Muscle of back (tissue), 13 donors: ENCODE data around the gene FAM167B. TPM values are rescaled to one million over a fixed set of nuclear protein-coding genes. Genes with fewer than 3 reads are reported as not detected.

ENCODE experiments used
- DNase-seq, 3 donors: peaks; one replicate each; pipeline versions ENCODE4 v3.0.0 to v3.0.0-alpha.2; 2013
- long read RNA-seq, 9 donors: transcript quantifications; one replicate each; lab custom pipeline, GENCODE V29; 2026
- polyA plus RNA-seq, 10 donors: library from polyadenylated mRNA; unstranded; fragments of 120-200 nt; gene quantifications; one replicate each; pipeline ENCODE4 v1.2.1, GENCODE V29; 2013; ENCODE audit not compliant: insufficient read length in 10 of 10

FAM167B gene
- polyA plus RNA-seq, result 1 to 10 TPM; 2.1 to 6.7 (median 3.9) TPM
- long read RNA-seq, donor 1, partial matches to known transcripts, result 0 of 3 reads
- long read RNA-seq, donor 1, other reads (novel, unspliced or antisense), result 0 of 3 reads
- long read RNA-seq, donor 2, partial matches to known transcripts, result 0 of 1 reads
- long read RNA-seq, donor 2, other reads (novel, unspliced or antisense), result 0 of 1 reads
- long read RNA-seq, donor 3, result 0 reads
- long read RNA-seq, donor 4, partial matches to known transcripts, result 0 of 2 reads
- long read RNA-seq, donor 4, other reads (novel, unspliced or antisense), result 0 of 2 reads
- long read RNA-seq, donor 5, transcript FAM167B-201 (2 exons, 936 nt), result major isoform, 6 of 6 reads
- long read RNA-seq, donor 5, partial matches to known transcripts, result 0 of 6 reads
- long read RNA-seq, donor 5, other reads (novel, unspliced or antisense), result 0 of 6 reads
- long read RNA-seq, donor 6, partial matches to known transcripts, result 0 of 2 reads
- long read RNA-seq, donor 6, other reads (novel, unspliced or antisense), result 0 of 2 reads
- long read RNA-seq, donor 7, result 0 reads
- long read RNA-seq, donor 8, result 0 reads
- long read RNA-seq, donor 9, partial matches to known transcripts, result 0 of 1 reads
- long read RNA-seq, donor 9, other reads (novel, unspliced or antisense), result 0 of 1 reads

DNA sequence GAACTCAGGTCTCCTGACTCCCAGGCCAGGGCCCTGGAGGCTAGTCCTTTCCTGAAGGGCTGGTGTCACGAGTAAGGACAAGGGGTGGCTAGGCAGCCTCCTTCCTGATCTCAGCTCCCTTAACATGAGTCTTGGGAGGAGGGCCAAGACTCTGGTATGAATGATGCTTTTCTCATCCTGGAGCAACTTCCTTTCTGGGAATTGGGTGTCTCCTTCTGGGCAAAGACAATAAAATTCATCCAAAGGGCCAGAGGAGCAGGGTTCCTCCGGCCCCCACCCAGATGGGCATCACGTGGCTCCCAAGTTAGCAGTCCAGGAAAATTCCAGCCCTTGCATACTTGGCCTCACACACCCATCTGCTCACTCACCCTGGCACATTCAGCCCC lies at the start of gene FAM167B:
FAM167B (plus strand) TSS at position 335 of the 386 bp plus-strand sequence. CDS start 200 bp downstream, outside the sequence.
- peak in 2 of 3 donors; percentile 42 to 53 for DNase-seq

DNA sequence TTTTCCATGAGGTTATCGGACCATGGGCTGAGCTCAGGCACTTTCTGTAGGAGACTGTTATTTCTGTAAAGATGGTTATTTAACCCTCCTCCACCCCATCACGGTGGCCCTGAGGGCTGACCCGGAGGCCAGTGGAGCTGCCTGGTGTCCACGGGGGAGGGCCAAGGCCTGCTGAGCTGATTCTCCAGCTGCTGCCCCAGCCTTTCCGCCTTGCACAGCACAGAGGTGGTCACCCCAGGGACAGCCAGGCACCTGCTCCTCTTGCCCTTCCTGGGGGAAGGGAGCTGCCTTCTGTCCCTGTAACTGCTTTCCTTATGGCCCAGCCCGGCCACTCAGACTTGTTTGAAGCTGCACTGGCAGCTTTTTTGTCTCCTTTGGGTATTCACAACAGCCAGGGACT lies 49.2 kb upstream of the FAM167B start:
- peak in 1 of 3 donors; percentile 20 for DNase-seq

DNA sequence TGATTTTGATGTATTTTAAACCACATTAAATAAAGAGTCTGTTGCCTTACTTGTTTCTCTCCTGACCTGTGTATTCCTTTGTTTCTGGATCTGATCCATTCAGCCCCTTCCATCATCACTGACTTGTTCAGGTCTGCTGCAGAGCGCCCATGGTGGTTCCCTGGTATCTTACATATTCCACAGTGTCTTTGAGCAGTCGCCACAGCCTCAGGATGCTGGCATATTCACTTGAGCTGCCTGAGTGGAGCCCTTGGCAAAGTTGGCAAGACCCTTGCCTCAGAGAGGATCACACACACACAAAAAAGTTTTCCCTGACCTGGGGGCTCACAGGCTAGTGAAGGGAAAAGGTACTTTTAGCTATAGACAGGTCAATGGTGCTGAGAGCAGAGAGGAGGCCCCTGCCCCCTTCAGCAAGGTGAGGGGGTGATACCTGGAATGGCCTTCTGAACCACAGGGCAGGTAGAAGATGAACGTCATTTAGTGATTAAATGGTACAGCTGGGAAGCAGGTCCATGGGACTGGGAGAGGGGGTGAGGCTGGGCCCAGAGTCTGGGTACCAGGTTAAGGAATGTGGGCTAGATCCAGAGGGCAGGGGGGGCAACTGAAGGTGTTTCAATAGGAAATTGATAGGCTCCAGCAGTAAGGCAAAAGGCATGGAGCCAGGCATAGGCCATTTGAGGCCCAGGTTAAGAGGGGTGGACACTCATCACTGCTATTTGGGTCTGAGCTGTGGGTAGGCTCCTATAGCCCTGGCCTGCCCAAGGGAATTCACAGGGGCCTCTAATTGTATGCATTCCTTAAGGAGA lies 48.6 kb upstream of the FAM167B start:
- peak in 1 of 3 donors; percentile 19 for DNase-seq

DNA sequence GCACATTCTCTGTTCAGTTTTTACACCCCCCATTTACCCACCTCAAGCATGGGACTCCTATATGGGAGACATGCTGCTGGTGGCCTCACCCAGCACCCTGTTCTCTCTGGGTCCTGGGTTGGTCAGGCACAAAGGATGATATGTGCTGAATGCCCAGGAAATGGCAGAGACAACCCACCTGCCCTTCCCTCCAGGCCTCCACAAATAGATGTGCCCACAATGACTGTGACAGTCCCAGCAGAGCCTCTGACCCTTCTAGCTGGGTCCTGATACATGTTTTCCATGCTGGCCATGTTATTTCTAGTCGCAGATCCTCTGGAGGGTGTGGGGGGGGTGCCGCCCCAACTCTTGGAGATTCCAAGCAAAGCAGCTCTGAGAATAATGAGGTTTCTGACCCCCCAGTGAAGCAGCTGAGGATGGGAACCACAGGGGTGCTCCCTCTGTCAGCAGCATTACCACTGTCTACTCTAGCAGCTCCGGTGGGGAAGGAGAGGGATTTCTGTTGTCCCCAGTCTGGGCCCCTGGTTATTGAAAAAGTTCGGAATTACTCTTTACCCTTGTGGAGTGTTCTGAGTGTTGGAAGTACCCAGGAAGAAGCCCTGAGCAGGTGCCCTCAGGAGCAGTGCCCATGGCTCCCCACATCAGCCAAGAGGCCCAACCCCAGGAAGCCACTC lies 47.8 kb upstream of the FAM167B start:
- peak in 1 of 3 donors; percentile 15 for DNase-seq

DNA sequence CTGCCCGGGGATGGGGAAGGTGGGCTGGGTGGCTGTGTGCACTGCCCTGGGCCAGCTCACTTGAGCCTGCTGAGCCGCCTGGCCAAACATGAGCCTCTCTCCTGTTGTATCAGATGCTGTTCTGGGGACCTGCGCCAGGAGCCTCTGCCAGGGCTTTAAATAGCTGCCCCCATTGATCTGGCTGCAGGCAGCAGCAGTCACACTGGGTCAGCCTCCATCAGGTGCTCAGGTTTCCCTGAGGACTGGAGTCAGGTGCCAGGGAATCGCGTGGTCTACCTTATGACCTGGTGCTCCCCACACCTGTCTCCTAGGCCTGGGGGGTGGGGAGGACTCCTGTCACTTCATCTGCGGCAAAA lies 47.3 kb upstream of the FAM167B start:
- peak; percentile 58 to 64 (median 63) for DNase-seq

DNA sequence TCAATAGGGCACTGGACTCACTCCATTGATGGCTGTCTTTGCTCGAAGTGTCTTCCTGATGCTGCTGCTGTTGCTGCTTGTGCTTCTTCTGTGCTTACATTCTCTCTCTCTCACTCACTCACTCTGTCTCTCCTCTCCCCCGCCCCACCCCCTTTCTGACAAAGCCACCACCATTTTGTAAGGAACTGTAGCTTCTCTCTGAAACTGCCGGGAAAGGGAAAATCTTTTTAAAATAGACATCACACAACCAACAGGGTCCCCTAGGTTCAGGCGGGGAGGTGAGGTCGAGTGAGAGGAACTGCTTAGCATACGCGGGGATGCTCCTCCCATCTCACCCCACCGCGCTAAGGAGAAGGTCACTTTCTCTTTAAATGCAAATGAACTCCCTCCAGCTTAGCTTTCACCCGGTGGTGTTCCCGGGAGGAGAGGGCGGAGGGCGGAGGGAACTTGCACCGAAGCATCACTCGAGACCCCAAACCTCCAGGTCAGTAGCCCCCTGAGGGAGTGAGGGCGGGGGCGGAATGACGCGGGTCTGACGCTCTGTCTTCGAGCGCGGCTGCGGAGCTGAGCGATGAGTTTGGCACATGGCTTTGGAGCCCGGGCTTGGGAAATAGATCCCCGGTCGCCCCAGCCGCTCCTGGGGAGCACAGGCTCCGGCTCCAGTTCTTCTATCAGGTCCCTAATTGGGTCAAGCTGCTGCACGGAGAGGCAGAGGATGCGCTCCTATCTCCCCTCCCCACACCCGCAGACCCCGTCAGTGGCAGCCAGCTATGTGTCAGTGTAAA lies 46.6 kb upstream of the FAM167B start, which contains the start of gene CCDC28B:
CCDC28B (plus strand) TSS at position 370 of the 785 bp plus-strand sequence. CDS start 1,341 bp downstream, outside the sequence.
- peak; percentile 69 to 94 (median 84) for DNase-seq

DNA sequence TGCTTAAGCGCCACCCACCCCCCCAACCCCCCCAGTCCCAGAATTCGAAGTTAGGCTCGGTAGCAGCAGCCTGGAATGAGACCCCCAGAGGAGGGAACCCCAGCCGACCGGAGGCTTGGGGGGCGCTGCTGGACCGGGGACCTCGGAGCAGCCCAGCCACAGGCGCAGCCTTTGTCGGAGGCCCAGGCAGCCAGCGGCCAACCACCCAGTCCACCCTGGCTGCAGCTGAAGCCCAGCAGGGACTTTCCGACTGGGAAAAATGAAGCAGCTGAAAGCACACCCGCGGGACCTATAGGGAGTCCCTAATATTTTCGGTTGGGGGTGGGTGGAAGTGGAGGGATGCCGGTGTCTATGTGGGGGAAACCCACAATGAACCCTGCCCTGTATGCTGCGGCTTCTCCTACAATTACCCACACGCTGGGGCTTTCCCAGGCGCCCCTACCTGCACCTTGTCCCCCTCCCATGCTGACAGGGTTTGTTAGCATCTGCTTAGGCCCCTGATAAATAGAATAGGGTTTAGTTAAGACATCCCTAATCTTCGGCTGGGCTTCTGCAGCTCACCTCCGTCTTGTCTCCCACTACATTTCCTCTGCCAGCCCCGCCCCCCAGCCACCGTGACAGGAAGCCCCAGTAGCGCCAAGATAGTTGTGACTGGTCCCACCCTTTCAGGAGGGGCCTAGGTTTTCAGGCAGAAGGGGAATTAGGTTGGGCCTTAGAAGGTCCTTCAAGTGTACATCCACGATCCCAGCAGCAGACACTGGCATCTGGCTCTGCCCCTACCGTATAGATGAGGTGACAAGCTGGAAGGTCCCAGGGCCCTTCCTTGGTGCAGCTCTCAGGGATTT lies 45.8 kb upstream of the FAM167B start:
- DNase-seq, result peak; percentile 43 to 91 (median 78)

DNA sequence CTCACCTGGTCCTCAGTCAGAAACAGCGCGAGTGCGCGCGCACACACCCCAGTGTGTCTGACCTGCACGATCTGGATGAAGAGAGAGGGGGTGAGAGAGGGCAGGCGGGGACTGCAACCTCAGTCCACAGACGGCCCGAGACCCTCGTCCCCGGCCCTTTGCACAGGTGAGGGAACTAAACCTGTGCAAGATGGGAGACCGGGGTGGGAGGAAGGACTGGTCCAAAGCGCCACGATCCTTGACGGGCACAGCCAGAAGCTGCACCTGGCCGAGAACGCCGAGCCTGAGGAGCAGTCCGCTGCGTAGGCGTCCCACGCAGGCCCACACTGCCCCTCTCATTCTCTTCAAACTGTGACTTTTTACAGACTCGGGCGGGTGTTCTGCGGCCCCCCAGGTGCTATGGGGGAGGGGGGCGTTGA lies 42.1 kb upstream of the FAM167B start:
- no peak for DNase-seq

DNA sequence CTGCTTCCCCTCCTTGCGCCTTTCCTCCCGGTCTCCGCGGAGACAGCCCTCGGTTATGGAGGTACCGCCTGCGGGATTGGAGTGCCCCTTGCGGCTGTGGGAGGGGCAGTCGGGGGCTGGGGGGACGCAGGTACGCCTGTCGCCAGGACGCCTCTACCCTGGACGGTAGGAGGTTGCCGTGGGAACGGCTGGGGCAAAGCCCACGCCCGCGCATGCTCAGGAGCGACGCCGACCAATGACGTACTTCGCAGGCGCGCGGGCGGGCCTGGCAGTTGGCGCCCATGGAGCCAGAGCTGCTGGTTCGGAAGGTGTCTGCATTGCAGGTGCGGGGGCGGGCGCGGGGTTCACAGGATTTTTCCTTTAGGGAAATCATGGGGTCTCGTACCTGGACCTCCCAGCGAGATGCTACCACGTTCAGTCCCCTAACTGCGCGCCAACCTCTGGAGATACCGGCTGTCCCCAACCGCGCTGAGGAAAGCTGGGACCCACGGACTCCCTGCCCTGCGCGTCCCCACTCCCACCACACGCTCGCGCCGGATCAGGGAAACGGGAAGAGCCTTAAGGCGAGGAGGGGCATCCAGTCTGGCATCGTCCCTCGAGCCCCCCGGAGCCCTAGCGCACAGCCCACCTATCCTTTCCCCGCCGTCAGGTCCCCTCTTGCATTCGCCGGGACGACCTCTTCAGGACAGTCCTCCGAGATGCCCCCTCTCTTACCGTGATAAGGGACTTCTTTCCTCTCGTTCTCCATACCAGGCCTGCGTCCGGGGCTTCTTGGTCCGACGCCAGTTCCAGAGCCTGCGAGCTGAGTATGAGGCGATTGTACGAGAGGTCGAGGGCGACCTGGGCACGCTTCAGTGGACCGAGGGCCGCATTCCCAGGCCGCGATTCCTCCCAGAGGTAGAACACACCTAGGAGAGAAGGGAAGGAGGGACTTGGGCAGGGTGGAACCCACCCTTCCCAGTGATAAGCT lies 41.3 kb upstream of the FAM167B start, which contains the start of gene IQCC:
IQCC (plus strand) TSS at position 271 of the 970 bp plus-strand sequence; CDS start at position 282, 11 bp downstream.
- peak; percentile 78 to 95 (median 89) for DNase-seq

DNA sequence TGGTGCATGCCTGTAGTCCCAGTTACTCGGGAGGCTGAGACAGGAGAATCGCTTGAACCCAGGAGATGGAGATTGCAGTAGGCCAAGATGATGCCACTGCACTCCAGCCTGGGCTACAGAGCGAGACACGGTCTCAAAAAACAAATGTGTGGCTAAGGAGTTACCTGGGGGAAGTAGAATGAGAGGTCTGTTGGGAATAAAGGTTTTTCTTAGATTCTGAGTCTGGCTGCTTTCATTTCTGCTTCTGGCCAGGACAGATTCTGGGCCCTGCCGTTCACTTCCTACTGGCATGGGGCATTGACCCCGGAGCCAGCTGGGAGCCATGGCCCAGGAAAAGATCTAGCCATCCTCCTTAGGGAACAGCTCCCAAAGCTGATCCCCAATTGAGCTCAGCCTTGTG lies 38.6 kb upstream of the FAM167B start:
- no peak for DNase-seq

DNA sequence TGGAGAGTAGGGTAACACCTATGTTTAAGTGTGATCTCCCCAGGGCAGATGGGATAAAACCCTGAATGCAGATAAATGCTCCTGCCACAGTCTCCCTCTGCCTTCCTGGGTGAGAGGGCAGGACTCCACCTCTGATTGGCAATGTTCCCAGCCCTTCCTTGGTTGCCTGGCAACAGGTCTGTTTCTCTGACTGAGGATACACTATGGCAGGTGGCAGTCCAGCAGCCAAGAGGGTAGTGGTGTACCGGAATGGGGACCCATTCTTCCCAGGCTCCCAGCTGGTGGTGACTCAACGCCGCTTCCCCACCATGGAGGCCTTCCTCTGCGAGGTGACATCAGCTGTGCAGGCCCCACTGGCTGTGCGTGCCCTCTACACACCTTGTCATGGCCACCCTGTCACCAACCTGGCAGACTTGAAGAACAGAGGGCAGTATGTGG lies 38.1 kb upstream of the FAM167B start, which contains the start of gene DCDC2B:
DCDC2B (plus strand) TSS at position 199 of the 438 bp plus-strand sequence; CDS start at position 204, 5 bp downstream.
- DNase-seq, result peak; percentile 53 to 62 (median 53)

DNA sequence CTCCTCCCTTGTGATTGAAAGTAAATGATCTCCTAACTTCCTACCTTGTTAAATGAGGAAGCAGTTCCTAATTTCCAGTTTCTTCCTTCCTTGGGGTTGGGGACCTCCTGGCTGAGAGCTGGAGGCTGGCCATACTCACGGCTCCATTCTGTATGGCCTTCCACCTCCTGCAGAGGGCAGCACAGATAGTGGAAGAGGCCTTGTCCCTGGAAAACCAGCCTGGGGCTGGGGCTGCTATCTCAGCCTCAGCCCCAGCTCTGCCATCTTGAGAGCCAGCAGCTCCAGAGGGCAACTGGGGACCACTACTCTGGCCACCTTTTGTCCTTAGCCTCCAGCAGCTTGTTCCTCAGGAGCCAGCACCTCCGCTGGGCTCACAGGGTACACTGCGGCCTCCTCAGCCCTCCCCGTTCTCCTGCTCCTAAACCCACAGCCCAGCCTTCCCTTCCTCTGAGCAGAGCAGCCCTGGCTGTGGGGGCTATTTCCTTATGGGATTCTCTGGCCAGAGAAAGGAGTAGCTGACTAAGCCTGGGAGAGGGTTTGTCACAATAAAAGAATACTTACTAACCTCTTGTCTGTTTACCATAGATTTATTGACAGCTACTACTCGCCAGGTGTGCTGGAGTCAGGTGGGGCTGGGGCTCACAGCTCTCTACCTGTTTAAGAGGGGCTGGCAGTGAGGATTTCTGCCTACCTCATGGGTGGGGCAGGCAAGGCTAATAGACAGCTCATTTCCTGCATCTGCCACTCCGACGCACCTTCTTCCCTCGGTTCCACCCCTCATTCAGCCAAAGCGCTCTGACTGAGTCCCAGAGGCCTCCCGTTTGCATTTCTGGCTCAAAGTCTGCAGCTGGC lies 31.2 kb upstream of the FAM167B start:
- peak; percentile 33 to 70 (median 49) for DNase-seq

DNA sequence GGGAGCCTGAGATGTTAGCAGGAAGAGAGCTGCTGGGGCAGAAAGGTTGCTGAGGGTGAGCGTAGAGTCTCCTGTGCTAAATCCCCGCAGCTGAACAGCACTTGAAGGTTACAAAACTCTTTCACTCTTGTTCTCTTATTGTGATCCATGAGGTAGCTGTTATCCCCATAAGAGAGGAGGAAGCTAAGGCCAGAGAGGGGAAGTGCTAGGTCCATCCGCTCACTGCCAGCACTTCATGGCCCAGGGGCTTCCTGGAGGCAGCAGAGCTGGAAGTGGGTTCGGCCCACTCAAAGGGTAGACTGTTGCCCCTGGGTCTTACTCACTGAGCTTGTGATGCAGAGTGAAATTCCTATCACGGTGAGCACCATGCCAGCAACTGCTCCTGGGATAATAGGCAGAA lies 30.5 kb upstream of the FAM167B start:
- DNase-seq, result no peak

DNA sequence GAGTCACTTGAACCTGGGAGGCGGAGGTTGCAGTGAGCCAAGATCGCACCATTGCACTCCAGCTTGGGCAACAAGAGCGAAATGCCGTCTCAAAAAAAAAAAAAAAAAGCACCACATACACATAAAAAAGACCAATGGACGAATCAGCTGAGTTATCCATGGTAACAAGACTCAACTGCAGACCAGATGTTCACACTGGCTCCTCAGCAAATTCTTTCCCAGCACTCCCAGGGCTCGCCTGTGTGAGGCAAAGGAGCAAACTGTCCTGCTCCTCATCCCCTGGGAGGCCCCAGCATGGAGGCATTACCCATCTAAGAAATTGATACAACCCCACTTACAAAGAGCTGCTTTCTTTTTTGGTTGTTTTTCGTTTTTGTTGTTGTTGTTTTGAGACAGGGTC lies 28.0 kb upstream of the FAM167B start:
- DNase-seq, result no peak

DNA sequence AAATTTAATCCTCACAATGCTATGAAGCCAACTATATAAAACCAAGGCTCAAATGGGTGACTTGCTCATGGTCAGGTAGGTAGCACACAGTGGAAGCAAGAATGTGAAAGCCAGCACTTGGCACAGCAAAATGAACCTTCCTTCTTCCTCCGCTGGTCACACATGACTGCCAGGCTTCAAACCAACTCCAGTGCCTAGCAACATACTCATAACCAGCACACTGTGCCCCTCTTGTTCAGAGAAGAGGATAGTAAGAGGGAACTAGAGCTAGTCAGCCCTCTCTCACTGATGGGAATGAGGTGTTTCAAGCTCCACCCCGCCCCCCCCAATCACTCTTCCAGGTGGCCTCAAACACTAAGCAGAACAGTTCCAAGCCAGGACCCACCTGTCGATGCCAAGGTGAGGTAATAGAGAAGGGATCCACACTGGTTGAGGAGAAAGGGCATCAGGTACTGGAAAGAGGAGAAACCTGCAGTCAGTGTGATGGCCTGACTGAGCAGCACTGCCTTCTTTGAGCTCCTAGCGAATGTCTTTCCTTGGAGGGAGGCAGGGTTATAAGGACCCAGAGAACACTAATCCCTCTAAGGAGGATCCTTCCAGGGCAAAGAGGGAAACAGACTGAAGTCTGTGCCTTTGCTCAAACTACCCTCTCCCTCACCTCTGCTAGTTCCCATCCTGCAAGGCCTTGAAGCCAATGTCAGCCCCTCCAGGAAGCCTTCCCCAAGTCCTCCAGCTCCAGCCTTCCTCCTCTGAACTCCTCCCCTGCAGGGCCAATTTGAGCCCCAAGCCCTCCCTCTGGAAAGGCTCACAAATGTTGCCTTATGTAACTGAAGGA lies 26.1 kb upstream of the FAM167B start:
- DNase-seq, result no peak

DNA sequence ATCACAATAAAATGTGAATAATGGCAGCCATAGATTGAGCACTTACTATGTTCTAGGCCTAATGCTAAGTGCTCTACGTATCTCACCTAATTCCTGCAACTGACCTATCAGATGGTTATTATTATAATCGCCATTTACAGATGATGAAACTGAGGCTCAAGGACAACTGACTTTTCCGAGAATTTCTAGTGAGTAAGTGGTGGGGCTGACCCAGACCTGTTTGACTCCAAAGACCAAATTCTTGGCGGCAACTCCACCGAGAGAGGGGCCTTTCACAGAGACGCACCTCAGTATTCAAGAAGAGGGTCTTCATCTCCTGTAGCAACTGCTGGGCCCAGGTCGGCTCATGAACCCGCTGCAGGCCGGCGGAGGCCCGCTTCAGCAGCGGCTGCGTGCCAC lies 25.4 kb upstream of the FAM167B start:
- DNase-seq, result no peak
